K562 (cell line): ENCODE data around the gene NCF2. TPM values are rescaled to one million over a fixed set of nuclear protein-coding genes. Genes with fewer than 3 reads are reported as not detected.

Experiments
- CREB3L1 ChIP-seq: fragments of 450-650 bp; IDR thresholded peaks from 2 replicates; pipeline ENCODE4 v1.6.1; 2014; ENCODE audit warnings: low read depth, mild to moderate bottlenecking, moderate library complexity, borderline replicate concordance
- CREB5 ChIP-seq: fragments of 250-450 bp; sonication (Bioruptor Pico); IDR thresholded peaks from 2 replicates; pipeline ENCODE4 v1.5.0; 2020; ENCODE audit warnings: mild to moderate bottlenecking
- E2F1 ChIP-seq: sonication (generic); formaldehyde crosslinking; IDR thresholded peaks from 2 replicates; pipeline ENCODE4 v1.8.1; 2023; ENCODE audit warnings: mild to moderate bottlenecking, missing genetic modification reagents, moderate library complexity
- ELK3 ChIP-seq: fragments of 450-650 bp; formaldehyde crosslinking; IDR thresholded peaks from 2 replicates; pipeline ENCODE4 v1.4.0; 2020; ENCODE audit warnings: mild to moderate bottlenecking
- ERF ChIP-seq: fragments of 450-650 bp; formaldehyde crosslinking; IDR thresholded peaks from 2 replicates; pipeline ENCODE4 v1.4.0; 2020; ENCODE audit warnings: mild to moderate bottlenecking, mixed read lengths
- HNRNPLL ChIP-seq: fragments of 200-400 bp; formaldehyde crosslinking; IDR thresholded peaks from 2 replicates; pipeline ENCODE4 v1.6.1; 2017; ENCODE audit warnings: low read length, low read depth, mild to moderate bottlenecking; ENCODE audit not compliant: poor library complexity, severe bottlenecking
- JUND ChIP-seq, 2 experiments: IDR thresholded peaks; 2 replicates in 1 of 2; 3 replicates in 1 of 2; pipeline ENCODE4 v1.6.1; 2011; ENCODE audit warnings: borderline replicate concordance in 2 of 2, low read depth in 2 of 2, low read length in 2 of 2, improper control_type of control experiment in 1 of 2, missing biosample characterization in 1 of 2, missing genetic modification characterization in 1 of 2, missing genetic modification reagents in 1 of 2
- KHSRP ChIP-seq: fragments of 450-650 bp; IDR thresholded peaks from 2 replicates; pipeline ENCODE4 v1.6.1; 2017
- RBM14 ChIP-seq: fragments of 200-400 bp; formaldehyde crosslinking; IDR thresholded peaks from 2 replicates; pipeline ENCODE4 v1.6.1; 2018; ENCODE audit warnings: low read depth, mild to moderate bottlenecking, low read length, moderate library complexity, borderline replicate concordance; ENCODE audit not compliant: insufficient read depth
- REST ChIP-seq, 2 experiments: fragments of 450-650 bp; formaldehyde crosslinking in 1 of 2; IDR thresholded peaks; 2 replicates each; pipeline versions ENCODE4 v1.4.0 to v1.6.1; 2014 to 2020; ENCODE audit warnings: mild to moderate bottlenecking in 2 of 2, borderline replicate concordance in 1 of 2, low read depth in 1 of 2
- RFX1 ChIP-seq: fragments of 450-650 bp; IDR thresholded peaks from 2 replicates; pipeline ENCODE4 v1.6.1; 2016; ENCODE audit warnings: mild to moderate bottlenecking, moderate library complexity
- SAFB ChIP-seq: fragments of 200-400 bp; formaldehyde crosslinking; IDR thresholded peaks from 2 replicates; pipeline ENCODE4 v1.6.1; 2017; ENCODE audit warnings: low read depth, low read length, borderline replicate concordance
- SNIP1 ChIP-seq: fragments of 450-650 bp; IDR thresholded peaks from 2 replicates; pipeline ENCODE4 v1.7.1; 2017; ENCODE audit warnings: low read depth, mild to moderate bottlenecking
- ZNF830 ChIP-seq: fragments of 250-450 bp; sonication (Bioruptor Pico); IDR thresholded peaks from 2 replicates; pipeline ENCODE4 v1.5.0; 2021; ENCODE audit warnings: mild to moderate bottlenecking
- polyA plus RNA-seq, 8 experiments: library from polyadenylated mRNA; depleted of rRNA in 4 of 8; stranded (reverse) in 5 of 8; unstranded in 3 of 8; fragments of >200 nt; fragmentation: Nextera tagmentation in 2 of 8; fragmentation: Illumina TruSeq in 1 of 8; extraction: Ambion mirVana in 2 of 8; extraction: Trizol in 1 of 8; gene quantifications; 2 replicates each; pipeline versions ENCODE4 v1.2.1 to v1.2.3, GENCODE V29; 2011 to 2014; ENCODE audit warnings: inconsistent platforms in 1 of 8, missing spikeins in 1 of 8
- total RNA-seq, 7 experiments: library from RNA; depleted of rRNA in 6 of 7; stranded (reverse); fragments of >200 nt in 6 of 7; fragmentation: Illumina TruSeq in 2 of 7; extraction: Trizol in 2 of 7; gene quantifications; 2 replicates each; pipeline versions ENCODE4 v1.2.1 to v1.2.3, GENCODE V29; 2011 to 2021; ENCODE audit warnings: low replicate concordance in 1 of 7

NCF2 gene
- total and polyA plus RNA-seq, 9 of the 15 experiments (the other 6 are each of a cell fraction or from before 2014, with no cell fraction given) = 0.07 to 0.54 (median 0.16) TPM; not detected in 3

- TF ChIP-seq CREB3L1 = no peak
- TF ChIP-seq RBM14 = no peak
- TF ChIP-seq CREB5 (CRISPR knock-in tag) = no peak
- no peak for TF ChIP-seq HNRNPLL
- peak; percentile 81 for TF ChIP-seq REST (IDR thresholded peaks at IDR 0.05; ENCODE audit: borderline replicate concordance)
- no peak for TF ChIP-seq REST (CRISPR knock-in tag; IDR thresholded peaks at IDR 0.05; ENCODE audit: low read depth)
- no peak for TF ChIP-seq SAFB
- no peak for TF ChIP-seq ZNF830 (CRISPR knock-in tag)
- peak; percentile 52 for TF ChIP-seq RFX1
- TF ChIP-seq ELK3 (CRISPR knock-in tag) = no peak
- peak; percentile 66 for TF ChIP-seq JUND (IDR thresholded peaks at IDR 0.05; ENCODE audit: borderline replicate concordance, low read depth, low read length)
- peak; percentile 53; the same call in 2 of the 3 replicates for TF ChIP-seq JUND (tag; IDR thresholded peaks at IDR 0.05; ENCODE audit: borderline replicate concordance, low read depth, low read length)
- no peak for TF ChIP-seq E2F1
- TF ChIP-seq ERF (CRISPR knock-in tag) = no peak
- TF ChIP-seq KHSRP = no peak
- no peak for TF ChIP-seq SNIP1
Measured at GRCh38 chr1:183567584-183567983, 22.7 kb downstream of the NCF2 start (continued).
